Endothelial cell of umbilical vein (primary cell): ENCODE data around the gene RBM44. TPM values are rescaled to one million over a fixed set of nuclear protein-coding genes. Genes with fewer than 3 reads are reported as not detected.

Experiments used
- BruUV-seq: library from RNA; stranded (reverse); fragments of 400-500 nt; replicated peaks from 2 replicates; lab custom pipeline; 2021; lab: Mats Ljungman, UMichigan
- CTCF ChIA-PET: fragments of 300-600, 350-600 bp; sonication (Branson Sonifier 250); formaldehyde crosslinking; loops from one replicate; lab custom pipeline; 2021; ENCODE audit warnings: antibody characterized with exemption, inconsistent platforms; lab: Charles Lee
- POLR2A ChIA-PET: fragments of 300-600, 350-600 bp; sonication (Branson Sonifier 250); formaldehyde crosslinking; loops from one replicate; lab custom pipeline; 2021; ENCODE audit warnings: antibody characterized with exemption, inconsistent platforms; lab: Charles Lee
- DNase-seq: peaks from one replicate; pipeline ENCODE4 v3.0.0-alpha.2; 2011; ENCODE audit warnings: low read depth, low spot score
- FAIRE-seq: peaks from 2 replicates; lab custom pipeline; 2011; peaks lifted over from hg19 to GRCh38; lab: Jason Lieb, UNC
- H2AFZ ChIP-seq: 2 replicates; pipeline ENCODE4 v1.6.0; 2012; ENCODE audit warnings: low read depth, low read length, control low read depth, inconsistent platforms
- H3K27ac ChIP-seq: 2 replicates; pipeline ENCODE4 v1.5.1; 2011; ENCODE audit warnings: low read depth, mild to moderate bottlenecking, control low read depth, low read length, moderate library complexity; ENCODE audit not compliant: insufficient read depth
- H3K27me3 ChIP-seq, 2 experiments: 2 replicates each; pipeline versions ENCODE4 v1.6.0 to v1.6.1; 2011; ENCODE audit warnings: low read length in 2 of 2, mixed read lengths in 1 of 2; ENCODE audit not compliant: control insufficient read depth in 2 of 2, insufficient read depth in 2 of 2
- H3K36me3 ChIP-seq, 2 experiments: 2 replicates in 1 of 2; 3 replicates in 1 of 2; pipeline ENCODE4 v1.5.1; 2011; ENCODE audit warnings: low read length in 2 of 2, mild to moderate bottlenecking in 1 of 2, moderate library complexity in 1 of 2; ENCODE audit not compliant: control insufficient read depth in 2 of 2, insufficient read depth in 2 of 2; ENCODE audit errors: extremely low read depth in 1 of 2
- H3K4me1 ChIP-seq: 3 replicates; pipeline ENCODE4 v1.5.1; 2011; ENCODE audit warnings: mild to moderate bottlenecking, low read length; ENCODE audit not compliant: control insufficient read depth, insufficient read depth; ENCODE audit errors: extremely low read depth
- H3K4me2 ChIP-seq: 2 replicates; pipeline ENCODE4 v1.6.1; 2011; ENCODE audit warnings: low read length, control low read depth, mixed read lengths; ENCODE audit not compliant: insufficient read depth
- H3K4me3 ChIP-seq, 3 experiments: fragments of 200-600 bp in 1 of 3; sonication (generic), shearing (Covaris generic) in 1 of 3; replicated peaks in 1 of 3; 2 replicates each; pipeline ENCODE4 v1.5.1; 2011 to 2016; ENCODE audit warnings: control low read depth in 3 of 3, low read length in 3 of 3, mild to moderate bottlenecking in 2 of 3, inconsistent platforms in 1 of 3, low read depth in 1 of 3, moderate library complexity in 1 of 3; ENCODE audit not compliant: insufficient read depth in 1 of 3
- H3K79me2 ChIP-seq: 2 replicates; pipeline ENCODE4 v1.6.0; 2012; ENCODE audit warnings: low read length, inconsistent platforms; ENCODE audit not compliant: control insufficient read depth, insufficient read depth
- H3K9ac ChIP-seq: replicated peaks from 2 replicates; pipeline ENCODE3; 2011; ENCODE audit warnings: low read length, control low read depth; ENCODE audit not compliant: insufficient read depth; ENCODE audit errors: extremely low read depth
- H3K9me1 ChIP-seq: replicated peaks from 3 replicates; pipeline ENCODE4 v1.6.0; 2011; ENCODE audit warnings: mild to moderate bottlenecking, low read length; ENCODE audit not compliant: control insufficient read depth, insufficient read depth; ENCODE audit errors: extremely low read depth
- H3K9me3 ChIP-seq: replicated peaks from 2 replicates; pipeline ENCODE4 v1.5.1; 2012; ENCODE audit warnings: low read length, inconsistent platforms; ENCODE audit not compliant: control insufficient read depth, insufficient read depth
- H4K20me1 ChIP-seq: replicated peaks from 2 replicates; pipeline ENCODE3; 2011; ENCODE audit warnings: mild to moderate bottlenecking, low read length; ENCODE audit not compliant: control insufficient read depth, insufficient read depth; ENCODE audit errors: extremely low read depth
- CTCF ChIP-seq, 2 donors: IDR thresholded peaks; 1 replicate in 1 of 2; 2 replicates in 1 of 2; pipeline ENCODE4 v1.5.1; 2011; ENCODE audit warnings: low read length in 2 of 2, mild to moderate bottlenecking in 2 of 2, moderate library complexity in 2 of 2, control low read depth in 1 of 2, inconsistent platforms in 1 of 2, low read depth in 1 of 2; ENCODE audit not compliant: insufficient read depth in 1 of 2; ENCODE audit errors: extremely low read depth in 1 of 2
- EZH2 ChIP-seq: IDR thresholded peaks from 2 replicates; pipeline ENCODE4 v1.6.1; 2012; ENCODE audit warnings: borderline replicate concordance, low read depth, mild to moderate bottlenecking, moderate library complexity, low read length, inconsistent platforms; ENCODE audit not compliant: severe bottlenecking
- FOS ChIP-seq: IDR thresholded peaks from 2 replicates; pipeline ENCODE4 v1.6.1; 2011; ENCODE audit warnings: mild to moderate bottlenecking, low read length, moderate library complexity, borderline replicate concordance; ENCODE audit not compliant: insufficient read depth
- GATA2 ChIP-seq: IDR thresholded peaks from 2 replicates; pipeline ENCODE4 v1.7.0; 2011; ENCODE audit warnings: low read depth, mild to moderate bottlenecking, moderate library complexity, mixed read lengths, low read length; ENCODE audit not compliant: insufficient read length, insufficient read depth
- JUN ChIP-seq: IDR thresholded peaks from 2 replicates; pipeline ENCODE4 v1.6.1; 2011; ENCODE audit warnings: borderline replicate concordance, low read depth; ENCODE audit not compliant: insufficient read length, insufficient read depth
- MYC ChIP-seq: IDR thresholded peaks from one replicate; pipeline ENCODE4 v1.6.1; 2011; ENCODE audit warnings: mild to moderate bottlenecking, low read depth, low read length
- dilution Hi-C: fragments of 300-500 bp; cut with MboI; formaldehyde crosslinking; loops from one replicate; pipeline ENCODE4 v1.15.0; 2019; ENCODE audit warnings: low sequenced_read_pairs; ENCODE audit not compliant: extremely low pct_ligation_motif_present
- intact Hi-C: fragments of 100-400 bp; cut with micrococcal nuclease; formaldehyde crosslinking; loops from one replicate; pipeline ENCODE4 v1.10.0; 2022
- polyA plus RNA-seq, 4 experiments: library from polyadenylated mRNA; depleted of rRNA in 3 of 4; stranded (reverse) in 3 of 4; unstranded in 1 of 4; fragments of >200 nt; gene quantifications; 2 replicates each; pipeline versions ENCODE4 v1.2.1 to v1.2.3, GENCODE V29; 2011 to 2012; ENCODE audit warnings: missing spikeins in 1 of 4
- total RNA-seq: library from RNA; stranded (reverse); gene quantifications from 2 replicates; pipeline ENCODE4 v1.2.3, GENCODE V29; 2021

The RBM44 gene
- total and polyA plus RNA-seq, 2 donors (not counting 3 experiments of a cell fraction or from before 2014, with no cell fraction given): 0.14 to 0.53 TPM

- TF ChIP-seq GATA2 (no peak), JUN (no peak), MYC (no peak), CTCF (IDR thresholded peaks at IDR 0.05; ENCODE audit: extremely low read depth in 1 of 2, insufficient read depth in 1 of 2, low read depth in 1 of 2, low read length in 2 of 2) (no peak), EZH2 (no peak), FOS (no peak)
- CTCF ChIA-PET: no interaction called here
- Histone ChIP-seq H3K79me2 (no peaks in the 10 kb centered on the region), H3K9me3 (no peaks in the 10 kb centered on the region), H3K9me1 (no peaks in the 10 kb centered on the region), H3K36me3 (no peaks in the 10 kb centered on the region), H2AFZ (no peak overlapping the region), H3K4me3 (no peak overlapping the region), H3K27me3 (peaks cover 23 to 32% of the 10 kb centered on the region in 2 experiments), H3K27ac (no peak overlapping the region), H3K4me1 (peaks cover 5% of the 10 kb centered on the region), H3K9ac (no peak overlapping the region), H3K4me2 (no peak overlapping the region), H4K20me1 (no peaks in the 10 kb centered on the region)
- dilution Hi-C loops (no loop called here), intact Hi-C loops (no loop called here)
- DNase-seq (no peak), FAIRE-seq (no peak)
- POLR2A ChIA-PET: no interaction called here
- BruUV-seq: no TSS peak
Observed at GRCh38 chr2:237863102-237863511, 64.5 kb downstream of the RBM44 start.
